ENCODE results near the gene CNIH3.

Gene CNIH3

DNA sequence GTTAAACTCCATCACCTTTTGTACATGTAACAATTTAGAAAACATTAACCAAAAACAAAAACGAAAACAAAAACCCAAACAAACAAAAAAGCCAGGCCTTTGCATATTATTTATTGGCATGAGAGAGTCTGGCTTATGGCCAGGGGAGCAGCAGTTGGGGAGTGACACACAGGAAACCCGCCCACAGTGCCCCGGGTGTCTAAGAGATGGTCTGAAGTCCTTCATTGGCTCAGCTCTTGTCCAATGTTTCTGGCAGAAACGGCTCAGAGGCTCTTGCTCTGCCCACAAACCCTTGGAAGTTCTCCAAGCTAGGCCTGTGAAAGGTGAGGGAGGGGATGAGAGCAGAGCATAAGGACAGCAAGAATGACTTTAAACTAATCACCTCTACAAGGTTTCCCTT, 131.5 kb downstream of the CNIH3 start:
- DNase-seq = peak; percentile 90

GRCh38 chr1:224749916-224750315, 133.8 kb downstream of the CNIH3 start:
- DNase-seq = no peak

- DNase-seq = no peak
Observed at GRCh38 chr1:224751624-224752311, 135.7 kb downstream of the CNIH3 start.

GRCh38 chr1:224753491-224753890, 137.4 kb downstream of the CNIH3 start:
- no peak for DNase-seq

GRCh38 chr1:224755586-224755985, 139.5 kb downstream of the CNIH3 start:
- DNase-seq = no peak

GRCh38 chr1:224757508-224757907, 141.4 kb downstream of the CNIH3 start:
- no peak for DNase-seq

- no peak for DNase-seq
Observed at GRCh38 chr1:224759135-224759534, 143.0 kb downstream of the CNIH3 start.

DNA sequence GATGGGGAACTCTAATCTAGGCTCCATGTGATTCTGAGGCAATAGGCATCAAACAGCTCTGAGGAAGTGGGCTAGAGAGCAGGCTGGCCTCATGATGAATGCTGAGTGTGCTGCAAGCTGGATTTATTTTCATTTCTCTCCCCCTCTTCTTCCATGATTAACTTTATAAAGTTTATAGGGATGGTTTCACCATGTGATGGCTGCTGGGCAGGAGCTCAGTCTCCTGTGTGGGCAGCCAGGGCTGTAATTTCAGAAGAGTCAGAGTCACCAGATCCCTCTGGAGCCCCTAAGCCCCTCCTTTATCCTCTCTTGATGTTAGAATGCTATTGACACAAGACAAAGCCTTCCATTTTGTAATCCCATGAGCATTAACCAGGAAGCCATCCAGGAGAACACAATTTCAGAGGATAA, 143.6 kb downstream of the CNIH3 start:
- DNase-seq = no peak

DNA sequence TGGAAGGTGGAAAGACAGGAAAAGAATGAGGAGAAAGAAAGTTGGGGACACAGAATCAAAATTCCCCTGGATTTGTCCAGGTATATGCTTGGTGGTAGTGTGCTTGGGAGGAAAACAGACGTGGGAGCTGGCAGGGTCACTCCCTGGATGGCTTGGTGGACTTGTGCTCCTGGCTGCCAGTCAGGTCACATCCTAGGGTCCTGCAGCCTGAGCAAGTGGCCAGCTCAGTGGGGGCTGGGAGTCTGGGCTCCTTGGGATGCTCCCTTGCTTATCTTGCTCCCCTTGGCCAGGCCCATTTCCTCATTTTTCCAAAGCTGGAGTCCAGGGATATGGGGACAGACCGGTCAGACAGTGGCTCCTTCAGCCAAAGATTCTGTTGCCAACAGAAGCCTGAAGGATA, 144.0 kb downstream of the CNIH3 start:
- no peak for DNase-seq

- DNase-seq = no peak
Observed at GRCh38 chr1:224761245-224761644, 145.1 kb downstream of the CNIH3 start.

GRCh38 chr1:224762046-224762445, 145.9 kb downstream of the CNIH3 start:
- DNase-seq = no peak

- no peak for DNase-seq
Observed at GRCh38 chr1:224762701-224763100, 146.6 kb downstream of the CNIH3 start.

DNA sequence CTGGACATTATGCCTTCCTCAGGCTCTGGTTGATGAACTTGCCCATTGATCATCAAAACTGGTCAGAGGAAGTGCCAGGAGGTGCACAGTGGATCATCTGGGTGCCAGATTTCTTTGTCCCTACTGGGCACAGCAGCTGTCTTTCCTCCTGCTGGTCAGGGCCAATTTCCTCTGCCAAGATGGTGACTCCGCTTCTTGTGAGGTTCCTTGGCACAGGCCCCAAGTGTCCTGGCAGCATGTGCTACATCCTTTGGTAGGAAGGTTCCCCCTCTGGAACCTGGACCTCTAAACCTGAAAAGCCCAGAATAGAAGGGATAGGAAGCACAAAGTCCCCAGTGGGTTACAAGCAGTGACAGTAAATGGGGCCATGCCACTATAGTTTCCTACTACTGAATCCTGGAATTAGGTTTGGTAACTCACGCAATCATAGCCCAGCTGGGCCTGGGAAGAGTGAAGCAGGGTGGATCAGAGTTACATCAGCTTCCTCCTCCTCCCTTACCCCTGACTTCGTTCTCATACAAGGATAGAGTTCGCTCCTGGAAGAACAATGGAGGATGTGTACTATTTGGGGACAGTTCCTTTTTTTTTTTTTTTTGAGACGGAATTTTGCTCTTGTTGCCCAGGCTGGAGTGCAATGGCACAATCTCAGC, 147.1 kb downstream of the CNIH3 start:
- DNase-seq = no peak

DNA sequence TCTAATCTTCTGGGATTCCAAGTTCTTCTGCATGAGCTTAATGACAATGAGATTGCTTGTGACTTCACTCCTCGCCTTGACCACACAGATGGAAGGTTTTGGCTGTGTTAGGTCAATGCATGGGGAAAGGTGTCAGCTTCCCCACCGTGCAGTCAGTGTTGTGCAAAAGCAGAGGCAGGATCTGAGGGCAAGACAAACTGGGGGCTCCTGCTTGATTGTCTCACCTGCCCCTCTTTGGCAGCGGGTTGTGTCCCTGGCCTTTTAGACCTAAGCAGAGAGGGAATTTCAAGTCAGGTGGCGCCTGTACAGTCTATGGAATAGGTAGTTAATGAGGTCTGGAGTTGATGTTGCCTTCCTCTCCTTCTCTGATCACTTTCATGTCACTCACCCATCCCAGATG, 150.1 kb downstream of the CNIH3 start:
- no peak for DNase-seq

GRCh38 chr1:224767031-224767430, 150.9 kb downstream of the CNIH3 start:
- DNase-seq = no peak

- no peak for DNase-seq
Observed at GRCh38 chr1:224767676-224768075, 151.6 kb downstream of the CNIH3 start.

- DNase-seq = no peak
Observed at GRCh38 chr1:224768971-224769370, 152.9 kb downstream of the CNIH3 start.

DNA sequence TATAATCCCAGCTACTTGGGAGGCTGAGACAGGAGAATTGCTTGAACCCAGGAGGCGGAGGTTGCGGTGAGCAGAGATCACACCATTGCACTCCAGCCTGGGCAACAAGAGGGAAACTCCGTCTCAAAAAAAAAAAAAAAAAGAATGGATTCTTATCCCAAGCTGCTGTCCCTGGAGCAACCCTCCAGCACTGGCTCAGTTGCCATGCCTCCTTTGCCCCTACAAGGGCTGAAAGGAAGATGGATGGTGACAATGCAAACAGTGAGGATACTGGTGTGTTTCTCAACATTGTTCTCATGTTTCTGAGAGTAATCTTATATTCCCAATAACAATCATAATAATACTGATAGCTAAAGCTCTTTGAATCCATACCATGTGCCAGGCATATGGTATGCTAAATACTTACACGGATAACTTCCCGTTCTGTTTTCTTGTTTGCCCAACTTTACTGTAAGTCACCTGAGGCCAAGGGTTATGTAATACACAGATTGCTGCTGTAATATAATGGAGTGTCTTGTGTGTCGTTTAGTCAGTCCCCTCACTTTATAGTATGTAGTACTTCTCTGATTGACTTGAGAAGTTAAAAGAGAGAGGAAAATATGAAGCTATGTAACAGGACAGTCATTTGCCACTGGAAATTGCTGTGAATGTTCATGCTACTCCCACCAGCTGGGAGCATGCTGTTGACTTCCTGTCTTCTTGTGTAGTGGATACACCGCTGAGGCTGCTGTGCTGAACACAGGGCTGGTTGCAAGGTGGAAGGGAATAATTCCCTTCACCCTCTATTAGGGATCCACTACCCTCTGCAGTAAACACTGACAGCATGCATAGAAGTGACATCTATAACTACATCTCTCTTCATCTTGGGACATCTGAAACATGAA, 153.6 kb downstream of the CNIH3 start:
- no peak for DNase-seq

DNA sequence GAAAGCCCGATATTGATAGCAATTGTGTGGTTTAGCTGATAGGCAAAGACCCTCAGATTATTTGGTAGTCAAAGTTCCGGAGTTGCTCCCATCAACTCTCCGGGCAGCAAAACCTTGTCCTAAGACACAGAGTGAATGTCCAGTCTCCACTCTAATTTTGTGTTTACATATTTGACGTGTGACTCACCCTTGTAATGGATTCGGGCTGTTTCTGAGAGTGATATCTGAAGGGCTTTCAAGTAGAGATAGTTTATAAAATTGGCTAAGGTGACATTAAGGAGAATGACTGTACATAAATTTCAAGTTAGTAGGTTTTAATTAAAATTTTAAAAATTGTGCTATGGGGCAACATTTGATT, 154.2 kb downstream of the CNIH3 start:
- no peak for DNase-seq

DNA sequence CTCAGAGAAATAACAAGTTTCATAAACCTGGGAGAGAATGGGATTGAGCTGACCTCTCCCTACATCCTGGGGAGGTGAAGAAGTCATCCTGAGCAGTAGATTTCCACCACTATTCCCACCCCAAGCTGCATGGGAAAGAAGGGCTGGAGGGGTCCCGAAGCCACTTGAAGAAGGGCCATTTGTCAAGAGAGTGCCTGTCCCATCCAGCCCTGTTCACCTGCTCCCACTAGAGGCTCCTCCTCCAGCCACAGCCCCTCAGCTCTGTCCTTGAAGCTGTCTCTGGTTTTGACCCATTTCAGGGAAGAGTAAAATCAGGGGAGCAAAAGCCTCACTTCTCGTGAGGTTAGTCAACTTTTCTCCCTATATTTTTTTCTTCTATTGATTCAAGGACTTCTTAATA, 157.5 kb downstream of the CNIH3 start:
- no peak for DNase-seq

- no peak for DNase-seq
Observed at GRCh38 chr1:224774378-224774777, 158.3 kb downstream of the CNIH3 start.

- DNase-seq = no peak
Observed at GRCh38 chr1:224777180-224777579, 161.1 kb downstream of the CNIH3 start.

DNA sequence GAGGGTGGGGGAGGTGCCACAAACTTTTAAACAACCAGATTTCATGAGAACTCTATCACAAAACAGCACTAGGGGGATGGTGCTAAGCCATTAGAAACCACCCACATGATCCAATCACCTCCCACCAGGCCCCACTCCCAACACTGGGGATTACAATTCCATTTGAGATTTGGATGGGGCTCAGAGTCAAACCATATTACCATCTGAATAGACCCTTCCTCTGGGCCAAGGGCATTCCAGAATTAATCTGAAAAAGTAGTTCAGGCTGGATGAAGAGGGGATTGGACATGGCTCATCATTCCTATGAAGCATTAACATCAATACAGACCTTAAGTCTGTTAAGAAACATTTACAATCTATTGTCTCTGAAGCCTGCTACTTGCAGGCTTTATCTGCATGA, 163.4 kb downstream of the CNIH3 start:
- no peak for DNase-seq

DNA sequence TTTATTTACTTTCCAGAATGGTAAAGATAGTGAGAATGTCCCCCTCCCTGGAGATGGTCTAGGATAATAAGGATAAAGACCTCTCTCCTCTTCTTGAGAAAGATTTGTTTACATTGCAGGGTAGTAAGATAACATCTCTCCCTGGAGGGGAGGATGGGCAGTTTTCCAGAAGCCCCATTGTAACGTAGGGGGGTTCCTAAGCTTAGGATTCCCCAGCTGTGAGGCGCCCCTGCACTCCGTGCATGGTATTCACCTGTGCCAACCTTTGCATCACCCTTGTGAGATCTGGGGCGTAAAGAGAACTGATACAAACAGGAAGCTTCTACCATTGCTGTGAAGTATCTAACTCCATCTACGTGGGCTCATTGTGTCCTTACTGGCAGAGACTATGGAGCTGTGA, 164.6 kb downstream of the CNIH3 start:
- no peak for DNase-seq

Measured in RPMI8226 (cell line).